Prostate gland (tissue), 2 donors: ENCODE measurements around the gene SLC10A2. TPM values are rescaled to one million over a fixed set of nuclear protein-coding genes. Genes with fewer than 3 reads are reported as not detected.

ENCODE experiments used
- DNase-seq: peaks from one replicate; pipeline ENCODE4 v3.0.0-alpha.2; 2019; ENCODE audit warnings: low spot score
- H3K27ac ChIP-seq, 2 donors: fragments of 200-600 bp; sonication (generic); 2 replicates each; pipeline ENCODE4 v1.5.1; 2017 to 2019
- H3K27me3 ChIP-seq: fragments of 200-600 bp; sonication (generic); replicated peaks from 2 replicates; pipeline ENCODE4 v1.5.1; 2019; ENCODE audit not compliant: insufficient read depth
- H3K36me3 ChIP-seq, 2 donors: fragments of 200-600 bp; sonication (generic); 1 replicate in 1 of 2; 2 replicates in 1 of 2; pipeline versions ENCODE4 v1.5.1 to v1.8.1; 2017 to 2019
- H3K4me1 ChIP-seq: fragments of 200-600 bp; sonication (generic); replicated peaks from 2 replicates; pipeline ENCODE4 v1.5.1; 2019
- H3K4me3 ChIP-seq, 2 donors: fragments of 200-600 bp; sonication (generic); 2 replicates each; pipeline ENCODE4 v1.5.1; 2017 to 2019
- H3K9me3 ChIP-seq: fragments of 200-600 bp; sonication (generic); 2 replicates; pipeline ENCODE4 v1.5.1; 2017
- POLR2A ChIP-seq: fragments of 450-650 bp; IDR thresholded peaks from one replicate; pipeline ENCODE4 v1.6.1; 2016; ENCODE audit warnings: antibody characterized with exemption, mild to moderate bottlenecking
- POLR2AphosphoS5 ChIP-seq: sonication (generic); formaldehyde crosslinking; IDR thresholded peaks from one replicate; pipeline ENCODE4 v1.6.1; 2017; ENCODE audit warnings: antibody characterized with exemption
- WGBS: methylation state at CpG from one replicate; pipeline ENCODE4 v1.1.5; 2018; 5-methylcytosine and 5-hydroxymethylcytosine counted together
- intact Hi-C: fragments of 100-400 bp; cut with DNase I; formaldehyde crosslinking; loops from one replicate; pipeline ENCODE4 v1.14.2; 2022
- total RNA-seq, 2 donors: library from RNA; depleted of rRNA; stranded (reverse); fragments of >200 nt; gene quantifications; one replicate each; pipeline ENCODE4 v1.1.0, GENCODE V29; 2016
- TF ChIP-seq, protein P1 (sequence below), 4 experiments: fragments of 200-600 bp in 2 of 4; fragments of 450-650 bp in 2 of 4; sonication (generic) in 2 of 4; IDR thresholded peaks; 1 replicate in 3 of 4; 2 replicates in 1 of 4; pipeline ENCODE4 v1.5.1; 2016 to 2019; ENCODE audit warnings: antibody characterized with exemption in 4 of 4, mild to moderate bottlenecking in 2 of 4, moderate library complexity in 2 of 4

The SLC10A2 gene
- total RNA-seq, 2 donors from 2014 or later, result not detected

DNA sequence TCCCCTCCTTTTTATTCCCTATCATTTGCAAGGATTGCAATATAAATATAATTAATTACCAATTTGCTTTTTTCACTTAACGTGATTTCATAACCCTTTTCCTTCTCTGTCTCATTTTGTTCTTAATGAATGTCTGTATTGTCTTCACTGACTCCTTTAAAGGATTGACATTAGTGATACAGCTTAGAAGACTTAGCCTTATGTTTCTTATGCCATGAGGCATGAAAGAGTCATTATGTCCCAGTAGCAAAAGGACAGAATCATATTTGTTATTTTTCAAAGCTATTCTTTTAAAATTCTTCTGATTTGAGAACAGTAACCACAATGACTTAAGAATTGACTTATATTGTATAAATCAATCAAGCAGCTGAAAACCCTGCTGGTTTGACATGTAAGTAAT, 26.2 kb downstream of the SLC10A2 start:
- no peak for DNase-seq
- H3K9me3 ChIP-seq, result no peaks in the 10 kb centered on the region
- H3K4me1 ChIP-seq, result no peaks in the 10 kb centered on the region
- intact Hi-C loops, result no loop called here
- 93% methylated on average over 1 of the region's 1 CpG for WGBS
- no peak overlapping the region for H3K27ac ChIP-seq
- H3K4me3 ChIP-seq, result no peak overlapping the region
- H3K27me3 ChIP-seq, result no peaks in the 10 kb centered on the region
- TF ChIP-seq POLR2A (no peak), POLR2AphosphoS5 (no peak)
- TF ChIP-seq, protein P1, sequence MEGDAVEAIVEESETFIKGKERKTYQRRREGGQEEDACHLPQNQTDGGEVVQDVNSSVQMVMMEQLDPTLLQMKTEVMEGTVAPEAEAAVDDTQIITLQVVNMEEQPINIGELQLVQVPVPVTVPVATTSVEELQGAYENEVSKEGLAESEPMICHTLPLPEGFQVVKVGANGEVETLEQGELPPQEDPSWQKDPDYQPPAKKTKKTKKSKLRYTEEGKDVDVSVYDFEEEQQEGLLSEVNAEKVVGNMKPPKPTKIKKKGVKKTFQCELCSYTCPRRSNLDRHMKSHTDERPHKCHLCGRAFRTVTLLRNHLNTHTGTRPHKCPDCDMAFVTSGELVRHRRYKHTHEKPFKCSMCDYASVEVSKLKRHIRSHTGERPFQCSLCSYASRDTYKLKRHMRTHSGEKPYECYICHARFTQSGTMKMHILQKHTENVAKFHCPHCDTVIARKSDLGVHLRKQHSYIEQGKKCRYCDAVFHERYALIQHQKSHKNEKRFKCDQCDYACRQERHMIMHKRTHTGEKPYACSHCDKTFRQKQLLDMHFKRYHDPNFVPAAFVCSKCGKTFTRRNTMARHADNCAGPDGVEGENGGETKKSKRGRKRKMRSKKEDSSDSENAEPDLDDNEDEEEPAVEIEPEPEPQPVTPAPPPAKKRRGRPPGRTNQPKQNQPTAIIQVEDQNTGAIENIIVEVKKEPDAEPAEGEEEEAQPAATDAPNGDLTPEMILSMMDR (IDR thresholded peaks at IDR 0.05), result no peak
- H3K36me3 ChIP-seq, result no peaks in the 10 kb centered on the region

DNA sequence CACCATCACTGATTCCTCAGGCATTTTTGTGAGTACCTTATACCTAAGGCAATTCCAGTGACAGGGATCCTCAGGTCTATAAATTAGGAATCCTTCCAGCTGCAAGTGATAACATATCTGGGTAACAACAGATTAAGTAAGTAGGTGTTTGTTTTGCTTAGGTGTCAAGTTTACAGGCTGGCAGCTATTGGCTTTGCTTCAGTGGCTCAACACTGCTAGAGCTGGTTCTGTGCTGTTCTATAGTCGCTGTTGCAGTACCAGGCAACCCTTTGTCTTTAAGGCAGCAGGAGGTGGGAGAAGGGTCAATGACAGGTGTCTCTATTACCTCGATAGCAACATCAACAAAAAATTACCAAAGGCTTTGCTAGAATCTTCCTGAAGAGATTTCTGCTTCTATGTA, 27.0 kb downstream of the SLC10A2 start:
- intact Hi-C loops, result no loop called here
- Histone ChIP-seq H3K36me3 (no peaks in the 10 kb centered on the region), H3K4me1 (no peaks in the 10 kb centered on the region), H3K4me3 (no peak overlapping the region), H3K27ac (no peak overlapping the region), H3K27me3 (no peaks in the 10 kb centered on the region), H3K9me3 (no peaks in the 10 kb centered on the region)
- no peak for DNase-seq
- WGBS, result 64% methylated on average over 2 of the region's 2 CpGs
- TF ChIP-seq POLR2A (no peak), POLR2AphosphoS5 (no peak)
- TF ChIP-seq, protein P1 (IDR thresholded peaks at IDR 0.05), result no peak

DNA sequence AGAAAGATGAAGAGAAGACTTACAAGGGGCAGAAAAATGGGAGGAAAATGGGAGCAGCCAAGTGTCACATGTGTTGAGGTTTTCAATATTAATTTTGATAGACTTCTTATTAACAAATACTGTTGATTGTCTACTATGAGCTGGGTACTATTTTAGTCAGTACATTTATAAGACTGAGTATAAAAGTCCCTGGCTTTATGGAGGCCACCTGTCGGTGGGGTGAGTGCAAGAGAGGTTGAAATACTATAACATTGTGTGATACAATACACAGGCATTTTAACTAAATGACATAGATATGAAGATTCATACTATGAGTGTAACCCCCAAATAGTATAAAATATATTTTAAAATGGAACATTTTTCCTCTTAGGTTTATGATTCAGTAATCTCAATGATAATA, 29.9 kb downstream of the SLC10A2 start:
- no peaks in the 10 kb centered on the region for H3K36me3 ChIP-seq
- intact Hi-C loops, result no loop called here
- no peak overlapping the region for H3K27ac ChIP-seq
- no peak overlapping the region for H3K4me3 ChIP-seq
- no peak for TF ChIP-seq POLR2A
- 82% methylated on average over 1 of the region's 1 CpG for WGBS
- H3K4me1 ChIP-seq, result no peaks in the 10 kb centered on the region
- H3K27me3 ChIP-seq, result no peaks in the 10 kb centered on the region
- no peak for DNase-seq
- H3K9me3 ChIP-seq, result no peaks in the 10 kb centered on the region

DNA sequence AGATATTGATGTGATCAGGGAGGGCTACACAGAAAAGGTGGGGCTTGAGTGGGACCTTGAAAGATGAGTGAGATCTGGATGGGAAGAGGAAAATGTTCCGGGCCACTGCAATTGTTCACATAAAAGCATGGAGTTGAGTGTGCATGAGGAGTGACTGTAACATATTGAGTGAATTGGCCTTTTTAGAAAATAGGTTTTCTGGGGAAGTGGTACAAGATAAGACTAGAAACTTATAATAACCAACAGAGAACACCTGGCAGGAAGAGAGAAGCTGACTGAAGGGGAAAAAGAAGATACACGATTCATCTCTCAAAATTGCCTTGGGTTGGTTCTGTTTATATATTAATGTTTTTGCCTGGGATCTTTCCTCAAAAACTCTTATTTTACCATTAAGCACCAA, 32.2 kb downstream of the SLC10A2 start:
- H3K4me1 ChIP-seq, result no peaks in the 10 kb centered on the region
- no peak overlapping the region for H3K27ac ChIP-seq
- no peaks in the 10 kb centered on the region for H3K36me3 ChIP-seq
- no peaks in the 10 kb centered on the region for H3K9me3 ChIP-seq
- H3K4me3 ChIP-seq, result no peak overlapping the region
- TF ChIP-seq, protein P1 (IDR thresholded peaks at IDR 0.05), result no peak
- TF ChIP-seq POLR2A (no peak), POLR2AphosphoS5 (no peak)
- WGBS, result 64% methylated on average over 2 of the region's 2 CpGs
- no peaks in the 10 kb centered on the region for H3K27me3 ChIP-seq
- DNase-seq, result no peak
- intact Hi-C loops, result no loop called here

DNA sequence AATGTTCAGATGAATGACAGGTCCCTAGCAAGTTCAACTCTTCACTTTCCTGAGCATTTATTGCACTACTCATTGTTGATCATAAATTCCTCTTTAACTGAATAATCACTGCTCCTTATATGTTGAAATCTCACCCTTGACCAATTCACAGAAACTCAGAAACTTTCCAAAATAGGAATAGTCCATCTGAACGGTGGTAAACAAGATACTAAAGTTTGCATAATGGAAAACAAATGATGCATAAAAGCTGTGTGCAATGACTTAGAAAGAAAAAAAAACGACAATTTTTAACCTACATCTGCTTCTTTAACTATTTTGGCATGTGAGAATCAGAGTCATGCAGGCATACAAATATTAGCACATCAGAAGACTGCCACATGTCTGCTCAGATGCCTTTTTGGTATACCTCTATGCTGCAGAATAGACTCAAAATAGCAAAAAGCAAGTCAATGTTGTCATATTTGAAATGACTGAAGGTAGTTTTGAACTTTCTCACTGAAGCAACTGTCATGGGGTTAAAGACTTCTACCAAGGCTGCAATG, 34.8 kb downstream of the SLC10A2 start:
- WGBS, result 53% methylated on average over 2 of the region's 2 CpGs
- TF ChIP-seq POLR2AphosphoS5 (no peak), POLR2A (no peak)
- TF ChIP-seq, protein P1 (IDR thresholded peaks at IDR 0.05), result no peak

More for the DNA sequence above, 34.8 kb downstream of the SLC10A2 start:
- Histone ChIP-seq H3K27ac (no peak overlapping the region), H3K9me3 (no peaks in the 10 kb centered on the region), H3K27me3 (no peaks in the 10 kb centered on the region), H3K36me3 (no peaks in the 10 kb centered on the region), H3K4me1 (no peaks in the 10 kb centered on the region), H3K4me3 (no peak overlapping the region)
- intact Hi-C loops, result no loop called here
- no peak for DNase-seq
